ENCODE measurements around the gene RNF103. TPM values are rescaled to one million over a fixed set of nuclear protein-coding genes. Genes with fewer than 3 reads are reported as not detected.
"Not testable (repeated sequence)": the region's sequence is repeated elsewhere in the genome, so short reads cannot be mapped to it uniquely, and the experiment has no call there.

Gene RNF103
- total and polyA plus RNA-seq, 2 donors (not counting 3 experiments of a cell fraction or from before 2014, with no cell fraction given) = 15.6 to 24.2 TPM

GRCh38 chr2:86669323-86669722 is 45.7 kb upstream of the RNF103 start:
- POLR2A ChIA-PET; FAIRE-seq; H3K9ac ChIP-seq (replicated peaks; ENCODE audit: extremely low read depth, insufficient read depth, low read length); H3K9me3 ChIP-seq (replicated peaks; ENCODE audit: control insufficient read depth, insufficient read depth, low read length); H3K36me3 ChIP-seq (ENCODE audit: control insufficient read depth in 2 of 2, extremely low read depth in 1 of 2, insufficient read depth in 2 of 2, low read length in 2 of 2); H3K27ac ChIP-seq (ENCODE audit: insufficient read depth, low read depth, low read length); H3K4me1 ChIP-seq (ENCODE audit: control insufficient read depth, extremely low read depth, insufficient read depth, low read length); H4K20me1 ChIP-seq (replicated peaks; ENCODE audit: control insufficient read depth, extremely low read depth, insufficient read depth, low read length); H3K79me2 ChIP-seq (ENCODE audit: control insufficient read depth, insufficient read depth, low read length); H3K27me3 ChIP-seq (ENCODE audit: control insufficient read depth in 2 of 2, insufficient read depth in 2 of 2, low read length in 2 of 2); BruUV-seq (replicated peaks); DNase-seq (ENCODE audit: low read depth, low spot score); CTCF ChIA-PET; H2AFZ ChIP-seq (ENCODE audit: low read depth, low read length); H3K4me3 ChIP-seq (replicated peaks in 1 of 3; ENCODE audit: insufficient read depth in 1 of 3, low read depth in 1 of 3, low read length in 3 of 3); H3K9me1 ChIP-seq (replicated peaks; ENCODE audit: control insufficient read depth, extremely low read depth, insufficient read depth, low read length); dilution Hi-C loops (cut with MboI; ENCODE audit: extremely low pct_ligation_motif_present, low sequenced_read_pairs); intact Hi-C loops (cut with micrococcal nuclease); H3K4me2 ChIP-seq (ENCODE audit: insufficient read depth, low read length): not testable (repeated sequence)

GRCh38 chr2:86661333-86661732 is 37.7 kb upstream of the RNF103 start:
- Histone ChIP-seq H3K9me3 (replicated peaks; ENCODE audit: control insufficient read depth, insufficient read depth, low read length) (no peaks in the 10 kb centered on the region), H4K20me1 (replicated peaks; ENCODE audit: control insufficient read depth, extremely low read depth, insufficient read depth, low read length) (no peaks in the 10 kb centered on the region), H3K9me1 (replicated peaks; ENCODE audit: control insufficient read depth, extremely low read depth, insufficient read depth, low read length) (no peaks in the 10 kb centered on the region), H3K4me3 (replicated peaks in 1 of 3; ENCODE audit: insufficient read depth in 1 of 3, low read depth in 1 of 3, low read length in 3 of 3) (no peak overlapping the region), H3K4me1 (ENCODE audit: control insufficient read depth, extremely low read depth, insufficient read depth, low read length) (no peaks in the 10 kb centered on the region), H2AFZ (ENCODE audit: low read depth, low read length) (no peak overlapping the region), H3K27me3 (ENCODE audit: control insufficient read depth in 2 of 2, insufficient read depth in 2 of 2, low read length in 2 of 2) (no peaks in the 10 kb centered on the region), H3K36me3 (ENCODE audit: control insufficient read depth in 2 of 2, extremely low read depth in 1 of 2, insufficient read depth in 2 of 2, low read length in 2 of 2) (no peaks in the 10 kb centered on the region), H3K27ac (ENCODE audit: insufficient read depth, low read depth, low read length) (no peak overlapping the region), H3K79me2 (ENCODE audit: control insufficient read depth, insufficient read depth, low read length) (no peaks in the 10 kb centered on the region), H3K9ac (replicated peaks; ENCODE audit: extremely low read depth, insufficient read depth, low read length) (no peak overlapping the region), H3K4me2 (ENCODE audit: insufficient read depth, low read length) (no peak overlapping the region)
- FAIRE-seq (no peak), DNase-seq (ENCODE audit: low read depth, low spot score) (no peak)
- POLR2A ChIA-PET = no interaction called here
- TF ChIP-seq JUN (IDR thresholded peaks at IDR 0.05; ENCODE audit: borderline replicate concordance, insufficient read depth, insufficient read length, low read depth) = no peak
- no TSS peak for BruUV-seq (replicated peaks)
- intact Hi-C loops (cut with micrococcal nuclease) = no loop called here
- dilution Hi-C loops (cut with MboI; ENCODE audit: extremely low pct_ligation_motif_present, low sequenced_read_pairs) = no loop called here
- CTCF ChIA-PET = no interaction called here

- Histone ChIP-seq H3K9me3 (replicated peaks; ENCODE audit: control insufficient read depth, insufficient read depth, low read length) (no peaks in the 10 kb centered on the region), H4K20me1 (replicated peaks; ENCODE audit: control insufficient read depth, extremely low read depth, insufficient read depth, low read length) (no peaks in the 10 kb centered on the region), H3K36me3 (ENCODE audit: control insufficient read depth in 2 of 2, extremely low read depth in 1 of 2, insufficient read depth in 2 of 2, low read length in 2 of 2) (no peaks in the 10 kb centered on the region), H3K79me2 (ENCODE audit: control insufficient read depth, insufficient read depth, low read length) (no peaks in the 10 kb centered on the region), H3K4me2 (ENCODE audit: insufficient read depth, low read length) (no peak overlapping the region), H3K27me3 (ENCODE audit: control insufficient read depth in 2 of 2, insufficient read depth in 2 of 2, low read length in 2 of 2) (no peaks in the 10 kb centered on the region), H3K4me3 (replicated peaks in 1 of 3; ENCODE audit: insufficient read depth in 1 of 3, low read depth in 1 of 3, low read length in 3 of 3) (no peak overlapping the region), H3K9ac (replicated peaks; ENCODE audit: extremely low read depth, insufficient read depth, low read length) (no peak overlapping the region), H3K4me1 (ENCODE audit: control insufficient read depth, extremely low read depth, insufficient read depth, low read length) (no peaks in the 10 kb centered on the region), H3K27ac (ENCODE audit: insufficient read depth, low read depth, low read length) (no peak overlapping the region), H3K9me1 (replicated peaks; ENCODE audit: control insufficient read depth, extremely low read depth, insufficient read depth, low read length) (no peaks in the 10 kb centered on the region), H2AFZ (ENCODE audit: low read depth, low read length) (no peak overlapping the region)
- DNase-seq (ENCODE audit: low read depth, low spot score) = no peak
- no peak for TF ChIP-seq POLR2A (IDR thresholded peaks at IDR 0.05; ENCODE audit: low read depth, low read length)
- intact Hi-C loops (cut with micrococcal nuclease) (no loop called here), dilution Hi-C loops (cut with MboI; ENCODE audit: extremely low pct_ligation_motif_present, low sequenced_read_pairs) (no loop called here)
- ChIA-PET POLR2A (no interaction called here), CTCF (interaction anchor here (1.6 kb wide), 1 partner anchor 25 kb away, joined by 3 read pairs; no protein-coding TSS in a partner anchor)
- FAIRE-seq = no peak
- BruUV-seq (replicated peaks) = no TSS peak
Observed at GRCh38 chr2:86650188-86650587, 26.5 kb upstream of the RNF103 start.

Measured in endothelial cell of umbilical vein (primary cell).